Epithelial cell of esophagus (primary cell): Measurements from ENCODE around the gene CAMK1D.
"Not testable (repeated sequence)": the region's sequence is repeated elsewhere in the genome, so short reads cannot be mapped to it uniquely, and the experiment has no call there.

ENCODE experiments used
- DNase-seq: peaks from one replicate; pipeline ENCODE4 v3.0.0; 2010; ENCODE audit warnings: low read depth
- H3K4me3 ChIP-seq: 2 replicates; pipeline ENCODE4 v1.5.1; 2011; ENCODE audit warnings: mild to moderate bottlenecking, low read length, control low read depth
- CTCF ChIP-seq: IDR thresholded peaks from 2 replicates; pipeline ENCODE4 v1.5.1; 2011; ENCODE audit warnings: low read depth, mild to moderate bottlenecking, low read length, control low read depth, inconsistent platforms; ENCODE audit not compliant: insufficient read depth; ENCODE audit errors: missing control alignments

Gene CAMK1D

GRCh38 chr10:12862459-12862858, 513.1 kb downstream of the CAMK1D start:
- no peak overlapping the region for H3K4me3 ChIP-seq
- DNase-seq, result no peak
- no peak for TF ChIP-seq CTCF

GRCh38 chr10:12865515-12865914, 516.2 kb downstream of the CAMK1D start:
- not testable (repeated sequence) for H3K4me3 ChIP-seq
- peak; percentile 21 for DNase-seq

GRCh38 chr10:12868229-12868628, 518.9 kb downstream of the CAMK1D start:
- no peak overlapping the region for H3K4me3 ChIP-seq
- no peak for TF ChIP-seq CTCF
- no peak for DNase-seq

GRCh38 chr10:12869427-12869826, 520.1 kb downstream of the CAMK1D start:
- no peak for DNase-seq
- TF ChIP-seq CTCF, result no peak
- no peak overlapping the region for H3K4me3 ChIP-seq

GRCh38 chr10:12872577-12872976, 523.2 kb downstream of the CAMK1D start:
- no peak overlapping the region for H3K4me3 ChIP-seq
- DNase-seq, result no peak
- TF ChIP-seq CTCF, result no peak

- H3K4me3 ChIP-seq, result no peak overlapping the region
- DNase-seq, result no peak
- no peak for TF ChIP-seq CTCF
These were observed 523.8 kb downstream of the CAMK1D start for GRCh38 chr10:12873172-12873571.

- DNase-seq, result no peak
- no peak overlapping the region for H3K4me3 ChIP-seq
- TF ChIP-seq CTCF, result no peak
These were observed 525.2 kb downstream of the CAMK1D start for GRCh38 chr10:12874501-12874900.

GRCh38 chr10:12875100-12875499, 525.8 kb downstream of the CAMK1D start:
- no peak for DNase-seq
- no peak for TF ChIP-seq CTCF

More at GRCh38 chr10:12875100-12875499, 525.8 kb downstream of the CAMK1D start:
- H3K4me3 ChIP-seq, result no peak overlapping the region
